B cell (primary cell): ENCODE measurements around the gene IRAK2. TPM values are rescaled to one million over a fixed set of nuclear protein-coding genes. Genes with fewer than 3 reads are reported as not detected.

Experiments used
- ATAC-seq: fragments of 200-7000 bp; cut with Tn5 transposase; one replicate; pipeline ENCODE4 v1.10.0; 2021; ENCODE audit warnings: low read depth, mild to moderate bottlenecking, moderate number of reproducible peaks, moderate library complexity
- CTCF ChIA-PET: fragments of 350-600 bp; sonication (Branson Sonifier 250); formaldehyde crosslinking; loops from one replicate; lab custom pipeline; 2021; ENCODE audit warnings: antibody characterized with exemption, inconsistent platforms; lab: Charles Lee
- POLR2A ChIA-PET: fragments of 350-600 bp; sonication (Branson Sonifier 250); formaldehyde crosslinking; loops from one replicate; lab custom pipeline; 2021; ENCODE audit warnings: antibody characterized with exemption; lab: Charles Lee
- DNase-seq: peaks from one replicate; pipeline ENCODE4 v3.0.0; 2013
- H2AFZ ChIP-seq: 2 replicates; pipeline ENCODE4 v1.6.1; 2012; ENCODE audit warnings: mild to moderate bottlenecking, low read depth, low read length; ENCODE audit not compliant: insufficient read depth, poor library complexity, severe bottlenecking
- H3K27ac ChIP-seq, 2 donors: 1 replicate in 1 of 2; 2 replicates in 1 of 2; pipeline ENCODE4 v1.5.1; 2012 to 2013; ENCODE audit warnings: low read length in 2 of 2, mild to moderate bottlenecking in 2 of 2, moderate library complexity in 1 of 2
- H3K27me3 ChIP-seq, 4 experiments: fragments of 200-600 bp in 1 of 4; sonication (generic) in 1 of 4; replicated peaks in 1 of 4; 1 replicate in 2 of 4; 2 replicates in 2 of 4; pipeline versions ENCODE4 v1.6.1 to v1.7.0; 2013 to 2016; ENCODE audit warnings: low read length in 3 of 4, mild to moderate bottlenecking in 2 of 4, mixed read lengths in 1 of 4, moderate library complexity in 1 of 4; ENCODE audit not compliant: insufficient read depth in 4 of 4, control insufficient read depth in 3 of 4; ENCODE audit errors: control extremely low read depth in 1 of 4
- H3K36me3 ChIP-seq, 2 experiments: replicated peaks in 1 of 2; 1 replicate in 1 of 2; 2 replicates in 1 of 2; pipeline versions ENCODE4 v1.6.1 to v1.7.1; 2013; ENCODE audit warnings: low read length in 1 of 2; ENCODE audit not compliant: insufficient read depth in 2 of 2, control insufficient read depth in 1 of 2; ENCODE audit errors: control extremely low read depth in 1 of 2, extremely low read depth in 1 of 2
- H3K4me1 ChIP-seq, 2 donors: fragments of 200-600 bp in 1 of 2; sonication (generic) in 1 of 2; 1 replicate in 1 of 2; 2 replicates in 1 of 2; pipeline versions ENCODE4 v1.5.1 to v1.6.1; 2013 to 2017; ENCODE audit warnings: low read length in 2 of 2; ENCODE audit not compliant: control insufficient read depth in 2 of 2, insufficient read depth in 2 of 2
- H3K4me2 ChIP-seq: replicated peaks from 2 replicates; pipeline ENCODE3; 2012; ENCODE audit warnings: mild to moderate bottlenecking, low read depth, low read length; ENCODE audit not compliant: poor library complexity, severe bottlenecking
- H3K4me3 ChIP-seq, 5 experiments: fragments of 200-600 bp in 1 of 5; sonication (generic) in 1 of 5; 1 replicate in 3 of 5; 2 replicates in 2 of 5; pipeline versions ENCODE4 v1.5.1 to v1.7.0; 2011 to 2016; ENCODE audit warnings: low read length in 4 of 5, mild to moderate bottlenecking in 4 of 5, low read depth in 2 of 5, control low read depth in 1 of 5, moderate library complexity in 1 of 5; ENCODE audit not compliant: insufficient read depth in 1 of 5; ENCODE audit errors: control extremely low read depth in 1 of 5, extremely low read depth in 1 of 5
- H3K79me2 ChIP-seq: fragments of 200-600 bp; sonication (generic); one replicate; pipeline ENCODE4 v1.6.0; 2016; ENCODE audit warnings: low read length; ENCODE audit not compliant: control insufficient read depth, insufficient read depth
- H3K9ac ChIP-seq: fragments of 200-600 bp; sonication (generic); 2 replicates; pipeline ENCODE4 v1.6.1; 2017; ENCODE audit warnings: mild to moderate bottlenecking, low read length, moderate library complexity
- H3K9me3 ChIP-seq, 3 donors: one replicate each; pipeline versions ENCODE4 v1.6.1 to v1.7.1; 2013; ENCODE audit warnings: low read length in 2 of 3; ENCODE audit not compliant: control insufficient read depth in 2 of 3, insufficient read depth in 1 of 3; ENCODE audit errors: control extremely low read depth in 1 of 3
- H4K20me1 ChIP-seq: 2 replicates; pipeline ENCODE4 v1.6.0; 2012; ENCODE audit warnings: mild to moderate bottlenecking, low read length; ENCODE audit not compliant: insufficient read depth, control insufficient read depth, poor library complexity, severe bottlenecking
- H3K27ac Mint-ChIP-seq: one replicate; pipeline ENCODE4 v1.8.0; 2021; ENCODE audit warnings: mixed read lengths
- H3K27me3 Mint-ChIP-seq: one replicate; pipeline ENCODE4 v1.8.0; 2021; ENCODE audit warnings: mixed read lengths
- H3K4me1 Mint-ChIP-seq: one replicate; pipeline ENCODE4 v1.8.0; 2021; ENCODE audit warnings: mixed read lengths
- H3K4me3 Mint-ChIP-seq: one replicate; pipeline ENCODE4 v1.8.0; 2021; ENCODE audit warnings: mixed read lengths
- H3K9me3 Mint-ChIP-seq: one replicate; pipeline ENCODE4 v1.8.0; 2022; ENCODE audit warnings: mixed read lengths; ENCODE audit not compliant: insufficient read depth
- CTCF ChIP-seq: fragments of 200-600 bp; IDR thresholded peaks from one replicate; pipeline ENCODE4 v1.8.0; 2022; ENCODE audit warnings: antibody characterized with exemption, mild to moderate bottlenecking
- EZH2 ChIP-seq: IDR thresholded peaks from 2 replicates; pipeline ENCODE4 v1.6.1; 2012; ENCODE audit warnings: borderline replicate concordance, low read depth, mild to moderate bottlenecking, moderate library complexity, low read length; ENCODE audit not compliant: insufficient read depth, poor library complexity, severe bottlenecking
- WGBS: methylation state at CpG from one replicate; pipeline ENCODE4 v1.1.5; 2013; ENCODE audit warnings: missing lambda C conversion rate; ENCODE audit not compliant: insufficient coverage; 5-methylcytosine and 5-hydroxymethylcytosine counted together
- intact Hi-C: fragments of 100-400 bp; cut with micrococcal nuclease; formaldehyde crosslinking; loops from one replicate; pipeline ENCODE4 v1.10.0; 2022
- polyA plus RNA-seq: library from polyadenylated mRNA; depleted of rRNA; stranded (reverse); fragments of >200 nt; gene quantifications from 2 replicates; pipeline ENCODE4 v1.2.3, GENCODE V29; 2012
- total RNA-seq, 2 donors: library from RNA; stranded (reverse); fragments of 120-200 nt in 1 of 2; gene quantifications; 1 replicate in 1 of 2; 2 replicates in 1 of 2; pipeline versions ENCODE4 v1.2.3 to v1.2.4, GENCODE V29; 2013 to 2022

IRAK2 gene
- total and polyA plus RNA-seq, 2 donors (not counting 1 experiment from before 2014, with no cell fraction given) = 11.8 to 23.2 TPM

- Histone ChIP-seq H2AFZ (peak within 1 kb of the TSS; percentile 88), H3K27ac (peak within 1 kb of the TSS; percentile 70 to 78), H3K9me3 (peaks cover 5 to 17% (median 15%) of the 10 kb centered on the region in 3 donors), H3K79me2 (peaks cover 58% of the 10 kb centered on the region), H3K4me3 (peak within 1 kb of the TSS; percentile 69 to 86 (median 82)), H3K9ac (peak within 1 kb of the TSS; percentile 93), H4K20me1 (peaks cover 30% of the 10 kb centered on the region), H3K4me1 (peaks cover 25 to 28% of the 10 kb centered on the region in 2 donors), H3K36me3 (peaks cover 9 to 20% of the 10 kb centered on the region in 2 experiments), H3K4me2 (peak within 1 kb of the TSS; percentile 96), H3K27me3 (no peaks in the 10 kb centered on the region)
- intact Hi-C loops = loop anchor here (1.0 to 5.0 kb wide), 16 partner anchors 24 to 852 kb away; partner anchors contain the start of genes ARPC4, BRK1, BRPF1 and CRELD1
- POLR2A ChIA-PET = interaction anchor here (0.5 to 1.7 kb wide), 11 partner anchors 25 to 851 kb away, joined by 3 to 9 read pairs (median 5); partner anchors contain the start of genes SEC13, SETD5 and VHL
- WGBS = under 1% methylated on average over 80 of the region's 80 CpGs
- H3K27ac Mint-ChIP-seq = peak within 1 kb of the TSS; percentile 92
- peak within 1 kb of the TSS; percentile 97 for H3K4me3 Mint-ChIP-seq
- ATAC-seq (peak; percentile 96), DNase-seq (peak; percentile 96)
- CTCF ChIA-PET = interaction anchor here (0.6 to 1.8 kb wide), 7 partner anchors 15 to 261 kb away, joined by 3 to 5 read pairs (median 3); no protein-coding TSS in a partner anchor
- no peaks in the 10 kb centered on the region for H3K27me3 Mint-ChIP-seq
- TF ChIP-seq CTCF (no peak), EZH2 (no peak)
- peaks cover 9% of the 10 kb centered on the region for H3K9me3 Mint-ChIP-seq
- H3K4me1 Mint-ChIP-seq = peaks cover 39% of the 10 kb centered on the region
These were observed 83.7 kb downstream of the IRAK2 start, which contains the start of gene TATDN2 for GRCh38 chr3:10248184-10248983. Gene TATDN2, plus strand, starts transcription at chr3:10248459. Its CDS starts 742 bp downstream, at chr3:10249201.
